ENCODE results near the gene TSHZ1.

DNA sequence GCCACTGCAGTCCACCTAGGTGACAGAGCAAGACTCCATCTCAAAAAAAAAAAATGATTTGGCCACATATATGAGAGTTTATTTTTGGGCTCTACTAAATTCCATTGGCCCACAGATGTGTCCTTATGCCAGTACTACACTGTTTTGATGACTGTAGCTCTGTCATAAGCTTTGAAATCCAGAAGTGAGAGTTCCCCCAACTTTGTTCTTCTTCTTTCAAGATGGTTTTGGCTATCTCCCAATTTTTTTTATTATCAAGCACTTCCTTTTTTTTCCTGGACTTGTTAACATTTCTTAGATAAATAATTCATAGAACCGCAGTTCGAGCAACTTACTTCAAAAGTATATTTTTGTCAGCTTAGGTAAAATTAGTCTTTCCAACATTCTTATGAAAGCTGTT is 96.9 kb downstream of the TSHZ1 start:
- TF ChIP-seq, protein P1, sequence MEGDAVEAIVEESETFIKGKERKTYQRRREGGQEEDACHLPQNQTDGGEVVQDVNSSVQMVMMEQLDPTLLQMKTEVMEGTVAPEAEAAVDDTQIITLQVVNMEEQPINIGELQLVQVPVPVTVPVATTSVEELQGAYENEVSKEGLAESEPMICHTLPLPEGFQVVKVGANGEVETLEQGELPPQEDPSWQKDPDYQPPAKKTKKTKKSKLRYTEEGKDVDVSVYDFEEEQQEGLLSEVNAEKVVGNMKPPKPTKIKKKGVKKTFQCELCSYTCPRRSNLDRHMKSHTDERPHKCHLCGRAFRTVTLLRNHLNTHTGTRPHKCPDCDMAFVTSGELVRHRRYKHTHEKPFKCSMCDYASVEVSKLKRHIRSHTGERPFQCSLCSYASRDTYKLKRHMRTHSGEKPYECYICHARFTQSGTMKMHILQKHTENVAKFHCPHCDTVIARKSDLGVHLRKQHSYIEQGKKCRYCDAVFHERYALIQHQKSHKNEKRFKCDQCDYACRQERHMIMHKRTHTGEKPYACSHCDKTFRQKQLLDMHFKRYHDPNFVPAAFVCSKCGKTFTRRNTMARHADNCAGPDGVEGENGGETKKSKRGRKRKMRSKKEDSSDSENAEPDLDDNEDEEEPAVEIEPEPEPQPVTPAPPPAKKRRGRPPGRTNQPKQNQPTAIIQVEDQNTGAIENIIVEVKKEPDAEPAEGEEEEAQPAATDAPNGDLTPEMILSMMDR (IDR thresholded peaks at IDR 0.05; ENCODE audit: low read depth, low read length): no peak
- no peak for TF ChIP-seq EZH2phosphoT487 (IDR thresholded peaks at IDR 0.05; ENCODE audit: low read depth)

Measured in OCI-LY3 (cell line).